ENCODE measurements around the gene OR2L13.

Gene OR2L13

DNA sequence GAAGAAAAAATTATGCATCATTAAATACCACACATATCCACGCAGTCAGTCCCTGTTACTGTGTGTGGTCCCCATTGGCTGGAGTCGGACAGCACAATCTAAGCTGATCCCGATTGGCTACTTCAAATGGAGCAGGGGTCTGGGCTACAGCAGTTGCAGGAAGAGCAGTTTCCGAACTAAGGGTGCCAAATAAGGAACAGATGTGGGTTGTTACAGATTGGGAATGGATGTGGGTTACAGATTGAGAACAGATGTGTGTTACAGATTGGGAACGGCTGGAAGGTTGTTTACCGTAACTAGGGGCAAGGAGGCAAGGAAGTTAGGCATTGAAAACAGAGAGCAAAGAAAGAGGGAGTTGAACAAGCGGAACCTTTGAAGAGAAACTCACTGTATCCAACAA is 19.9 kb downstream of the OR2L13 start:
- no peak overlapping the region for H3K27ac ChIP-seq
- peaks cover 10% of the 10 kb centered on the region for H3K9me3 ChIP-seq
- no peaks in the 10 kb centered on the region for H3K4me1 ChIP-seq (ENCODE audit: control insufficient read depth in 1 of 2, insufficient read depth in 1 of 2, low read depth in 1 of 2, low read length in 1 of 2)
- TF ChIP-seq, protein P1, sequence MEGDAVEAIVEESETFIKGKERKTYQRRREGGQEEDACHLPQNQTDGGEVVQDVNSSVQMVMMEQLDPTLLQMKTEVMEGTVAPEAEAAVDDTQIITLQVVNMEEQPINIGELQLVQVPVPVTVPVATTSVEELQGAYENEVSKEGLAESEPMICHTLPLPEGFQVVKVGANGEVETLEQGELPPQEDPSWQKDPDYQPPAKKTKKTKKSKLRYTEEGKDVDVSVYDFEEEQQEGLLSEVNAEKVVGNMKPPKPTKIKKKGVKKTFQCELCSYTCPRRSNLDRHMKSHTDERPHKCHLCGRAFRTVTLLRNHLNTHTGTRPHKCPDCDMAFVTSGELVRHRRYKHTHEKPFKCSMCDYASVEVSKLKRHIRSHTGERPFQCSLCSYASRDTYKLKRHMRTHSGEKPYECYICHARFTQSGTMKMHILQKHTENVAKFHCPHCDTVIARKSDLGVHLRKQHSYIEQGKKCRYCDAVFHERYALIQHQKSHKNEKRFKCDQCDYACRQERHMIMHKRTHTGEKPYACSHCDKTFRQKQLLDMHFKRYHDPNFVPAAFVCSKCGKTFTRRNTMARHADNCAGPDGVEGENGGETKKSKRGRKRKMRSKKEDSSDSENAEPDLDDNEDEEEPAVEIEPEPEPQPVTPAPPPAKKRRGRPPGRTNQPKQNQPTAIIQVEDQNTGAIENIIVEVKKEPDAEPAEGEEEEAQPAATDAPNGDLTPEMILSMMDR (IDR thresholded peaks at IDR 0.05): no peak
- no peaks in the 10 kb centered on the region for H3K27me3 ChIP-seq
- no peaks in the 10 kb centered on the region for H3K36me3 ChIP-seq
- no peak overlapping the region for H3K4me3 ChIP-seq (ENCODE audit: low read depth in 1 of 2, low read length in 1 of 2)

DNA sequence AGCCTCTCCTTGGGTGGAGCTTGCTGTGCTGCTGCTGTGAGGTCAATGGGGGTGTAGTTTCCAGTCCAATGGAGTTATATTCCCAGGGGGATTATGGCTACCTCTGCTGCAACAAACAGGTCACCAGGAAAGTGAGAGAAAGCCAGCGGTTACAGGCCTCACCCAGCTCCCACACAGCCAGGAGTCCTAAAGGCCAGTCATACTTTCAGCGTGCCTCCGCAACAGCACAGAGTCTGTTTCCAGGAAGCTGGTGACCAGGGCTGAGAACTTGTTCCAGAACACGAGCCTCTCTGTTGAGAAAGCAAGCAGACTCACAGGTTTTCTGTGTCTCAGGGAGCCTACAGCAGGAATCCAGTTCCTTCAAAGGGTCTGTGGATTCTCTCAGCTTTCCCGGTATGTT is 32.7 kb downstream of the OR2L13 start:
- no peaks in the 10 kb centered on the region for H3K27me3 ChIP-seq
- H3K36me3 ChIP-seq: no peaks in the 10 kb centered on the region
- no peak overlapping the region for H3K27ac ChIP-seq
- H3K4me3 ChIP-seq (ENCODE audit: low read depth in 1 of 2, low read length in 1 of 2): no peak overlapping the region
- no peaks in the 10 kb centered on the region for H3K4me1 ChIP-seq (ENCODE audit: control insufficient read depth in 1 of 2, insufficient read depth in 1 of 2, low read depth in 1 of 2, low read length in 1 of 2)
- H3K9me3 ChIP-seq: no peaks in the 10 kb centered on the region
- TF ChIP-seq, protein P1 (IDR thresholded peaks at IDR 0.05): no peak

DNA sequence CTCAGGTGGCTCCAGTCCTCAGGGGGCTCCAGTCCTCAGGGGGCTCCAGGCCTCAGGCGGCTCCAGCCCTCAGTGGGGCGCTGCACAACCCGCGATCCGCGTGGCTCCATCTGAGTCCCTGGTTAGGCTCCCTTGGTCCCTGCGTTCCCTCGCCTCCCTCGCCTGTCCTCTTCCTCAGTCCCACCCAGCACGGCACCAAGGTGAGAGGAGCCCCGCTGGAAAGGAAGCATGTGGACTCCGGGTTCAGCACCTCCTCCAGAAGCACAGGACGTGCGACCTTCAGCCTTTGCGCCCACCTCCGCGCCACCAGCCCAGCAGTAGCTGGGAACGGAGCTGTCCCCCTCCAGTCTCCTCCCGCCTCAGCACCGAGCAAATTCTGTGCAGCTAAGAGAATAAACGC is 41.8 kb downstream of the OR2L13 start:
- Histone ChIP-seq H3K4me1 (ENCODE audit: control insufficient read depth in 1 of 2, insufficient read depth in 1 of 2, low read depth in 1 of 2, low read length in 1 of 2) (no peaks in the 10 kb centered on the region), H3K36me3 (no peaks in the 10 kb centered on the region), H3K4me3 (ENCODE audit: low read depth in 1 of 2, low read length in 1 of 2) (no peak overlapping the region), H3K27ac (no peak overlapping the region), H3K27me3 (no peaks in the 10 kb centered on the region), H3K9me3 (no peaks in the 10 kb centered on the region)
- TF ChIP-seq, protein P1 (IDR thresholded peaks at IDR 0.05): no peak

DNA sequence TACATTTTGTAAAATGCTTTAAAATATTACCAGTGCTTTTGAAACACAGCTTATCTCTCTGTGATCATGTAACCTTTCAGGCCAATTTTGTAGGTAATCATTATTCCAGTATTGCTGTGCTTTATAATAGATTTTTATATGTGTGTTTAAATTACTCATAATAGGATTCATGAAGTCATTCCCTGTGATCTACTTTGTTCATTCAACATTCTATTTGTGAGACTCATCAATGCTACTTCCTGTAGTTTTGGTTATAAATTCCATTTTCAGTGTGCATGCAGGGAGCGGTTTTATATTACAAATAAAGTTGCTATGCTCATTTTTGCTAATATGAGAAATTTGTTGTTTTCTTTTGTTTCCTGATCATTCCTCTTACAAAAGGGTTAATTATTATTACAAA is 45.9 kb downstream of the OR2L13 start:
- H3K27me3 ChIP-seq: no peaks in the 10 kb centered on the region
- no peaks in the 10 kb centered on the region for H3K9me3 ChIP-seq
- TF ChIP-seq, protein P1 (IDR thresholded peaks at IDR 0.05): no peak
- no peak overlapping the region for H3K27ac ChIP-seq
- no peak overlapping the region for H3K4me3 ChIP-seq (ENCODE audit: low read depth in 1 of 2, low read length in 1 of 2)
- H3K4me1 ChIP-seq (ENCODE audit: control insufficient read depth in 1 of 2, insufficient read depth in 1 of 2, low read depth in 1 of 2, low read length in 1 of 2): no peaks in the 10 kb centered on the region
- no peaks in the 10 kb centered on the region for H3K36me3 ChIP-seq

DNA sequence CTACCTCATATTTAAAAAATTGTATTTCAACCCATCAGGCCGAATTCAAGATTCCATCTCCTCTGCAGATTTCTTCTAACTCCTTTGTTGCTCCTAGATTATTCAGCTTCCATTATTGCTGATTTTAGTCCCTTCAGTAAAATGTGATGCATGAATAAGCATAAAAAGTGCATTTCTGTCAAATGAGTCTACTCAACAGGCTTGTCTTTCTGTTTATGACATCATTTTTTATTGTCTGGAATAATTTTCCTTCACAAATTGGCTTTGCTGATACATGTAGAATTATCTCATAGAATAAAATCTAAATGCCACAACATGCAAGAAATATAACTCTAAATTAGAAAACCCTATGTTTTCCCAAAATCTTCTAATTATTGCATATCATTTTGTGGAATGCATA is 48.3 kb downstream of the OR2L13 start:
- no peaks in the 10 kb centered on the region for H3K4me1 ChIP-seq (ENCODE audit: control insufficient read depth in 1 of 2, insufficient read depth in 1 of 2, low read depth in 1 of 2, low read length in 1 of 2)
- H3K4me3 ChIP-seq (ENCODE audit: low read depth in 1 of 2, low read length in 1 of 2): no peak overlapping the region
- no peaks in the 10 kb centered on the region for H3K9me3 ChIP-seq
- no peak overlapping the region for H3K27ac ChIP-seq
- no peaks in the 10 kb centered on the region for H3K27me3 ChIP-seq
- H3K36me3 ChIP-seq: no peaks in the 10 kb centered on the region
- TF ChIP-seq, protein P1 (IDR thresholded peaks at IDR 0.05): no peak

Measured in neutrophil (primary cell).